ENCODE results near the gene GCNT2. TPM values are rescaled to one million over a fixed set of nuclear protein-coding genes. Genes with fewer than 3 reads are reported as not detected.

GCNT2 gene
- total and polyA plus RNA-seq, 10 donors = 1.8 to 27.2 (median 11.3) TPM

DNA sequence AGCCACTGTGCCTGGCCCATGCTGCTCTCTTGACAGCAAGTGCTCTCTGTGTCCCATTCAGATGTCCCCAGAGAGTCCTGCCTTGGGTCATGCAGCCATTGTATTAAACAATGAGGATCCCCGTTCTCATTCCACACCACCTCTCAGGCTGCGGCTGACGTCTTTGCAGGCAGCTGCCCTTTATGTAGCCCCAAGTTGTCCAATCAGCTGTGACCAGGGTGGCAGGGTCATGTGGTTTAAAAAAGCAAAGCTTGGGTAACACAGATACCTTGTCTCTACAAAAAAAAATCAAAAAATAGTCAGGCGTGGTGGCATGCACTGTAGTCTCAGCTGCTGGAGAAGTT lies 13.2 kb downstream of the GCNT2 start:
- H3K27me3 ChIP-seq (replicated peaks in 1 of 7) = no peaks in the 10 kb centered on the region
- TF ChIP-seq POLR2A (IDR thresholded peaks at IDR 0.05) (no peak), POLR2AphosphoS5 (IDR thresholded peaks at IDR 0.05) (peak in 1 of 3 donors; percentile 35)
- peaks cover 27 to 80% (median 73%) of the 10 kb centered on the region in 6 donors for H3K4me1 ChIP-seq
- H3K36me3 ChIP-seq = no peaks in the 10 kb centered on the region
- no peaks in the 10 kb centered on the region for H3K9me3 ChIP-seq
- peak overlapping the region in 1 of 8 donors; percentile 49 for H3K4me3 ChIP-seq
- H3K27ac ChIP-seq = peak overlapping the region in 4 of 8 donors; percentile 71 to 88 (median 80)
- 47 to 70% (median 59%) methylated on average over 4 of the region's 4 CpGs for WGBS, 5 donors
- DNase-seq = no peak
- intact Hi-C loops (cut with DNase I; ENCODE audit: low total_unique reads) = no loop called here

GRCh38 chr6:10535193-10535592 lies 14.0 kb downstream of the GCNT2 start:
- peak overlapping the region in 6 of 8 donors; percentile 17 to 88 (median 74) for H3K27ac ChIP-seq
- no peaks in the 10 kb centered on the region for H3K9me3 ChIP-seq
- peak overlapping the region in 1 of 8 donors; percentile 49 for H3K4me3 ChIP-seq
- H3K4me1 ChIP-seq = peaks cover 23 to 78% (median 65%) of the 10 kb centered on the region in 6 donors
- WGBS, 5 donors = 24 to 59% (median 50%) methylated on average over 1 of the region's 1 CpG
- H3K27me3 ChIP-seq (replicated peaks in 1 of 7) = no peaks in the 10 kb centered on the region
- TF ChIP-seq, protein P1, sequence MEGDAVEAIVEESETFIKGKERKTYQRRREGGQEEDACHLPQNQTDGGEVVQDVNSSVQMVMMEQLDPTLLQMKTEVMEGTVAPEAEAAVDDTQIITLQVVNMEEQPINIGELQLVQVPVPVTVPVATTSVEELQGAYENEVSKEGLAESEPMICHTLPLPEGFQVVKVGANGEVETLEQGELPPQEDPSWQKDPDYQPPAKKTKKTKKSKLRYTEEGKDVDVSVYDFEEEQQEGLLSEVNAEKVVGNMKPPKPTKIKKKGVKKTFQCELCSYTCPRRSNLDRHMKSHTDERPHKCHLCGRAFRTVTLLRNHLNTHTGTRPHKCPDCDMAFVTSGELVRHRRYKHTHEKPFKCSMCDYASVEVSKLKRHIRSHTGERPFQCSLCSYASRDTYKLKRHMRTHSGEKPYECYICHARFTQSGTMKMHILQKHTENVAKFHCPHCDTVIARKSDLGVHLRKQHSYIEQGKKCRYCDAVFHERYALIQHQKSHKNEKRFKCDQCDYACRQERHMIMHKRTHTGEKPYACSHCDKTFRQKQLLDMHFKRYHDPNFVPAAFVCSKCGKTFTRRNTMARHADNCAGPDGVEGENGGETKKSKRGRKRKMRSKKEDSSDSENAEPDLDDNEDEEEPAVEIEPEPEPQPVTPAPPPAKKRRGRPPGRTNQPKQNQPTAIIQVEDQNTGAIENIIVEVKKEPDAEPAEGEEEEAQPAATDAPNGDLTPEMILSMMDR (IDR thresholded peaks at IDR 0.05 in 8 of 11, conservative IDR thresholded peaks at IDR 0.05 in 3 of 11) = no peak
- no peak for TF ChIP-seq POLR2AphosphoS5 (IDR thresholded peaks at IDR 0.05)
- TF ChIP-seq POLR2A (IDR thresholded peaks at IDR 0.05) = no peak
- no peaks in the 10 kb centered on the region for H3K36me3 ChIP-seq
- intact Hi-C loops (cut with DNase I; ENCODE audit: low total_unique reads) = no loop called here
- no peak for DNase-seq

- no peaks in the 10 kb centered on the region for H3K27me3 ChIP-seq (replicated peaks in 1 of 7)
- H3K9me3 ChIP-seq = no peaks in the 10 kb centered on the region
- intact Hi-C loops (cut with DNase I; ENCODE audit: low total_unique reads) = no loop called here
- no peaks in the 10 kb centered on the region for H3K36me3 ChIP-seq
- no peak overlapping the region for H3K4me3 ChIP-seq
- WGBS, 5 donors = 92 to 97% (median 96%) methylated on average over 5 of the region's 5 CpGs
- no peak overlapping the region for H3K27ac ChIP-seq
- TF ChIP-seq POLR2AphosphoS5 (IDR thresholded peaks at IDR 0.05) (no peak), POLR2A (IDR thresholded peaks at IDR 0.05) (no peak)
- TF ChIP-seq, protein P1 (IDR thresholded peaks at IDR 0.05 in 8 of 11, conservative IDR thresholded peaks at IDR 0.05 in 3 of 11) = no peak
- peaks cover 5 to 65% (median 40%) of the 10 kb centered on the region in 6 donors for H3K4me1 ChIP-seq
- DNase-seq = no peak
Measured at GRCh38 chr6:10537726-10538125, 16.6 kb downstream of the GCNT2 start.

DNA sequence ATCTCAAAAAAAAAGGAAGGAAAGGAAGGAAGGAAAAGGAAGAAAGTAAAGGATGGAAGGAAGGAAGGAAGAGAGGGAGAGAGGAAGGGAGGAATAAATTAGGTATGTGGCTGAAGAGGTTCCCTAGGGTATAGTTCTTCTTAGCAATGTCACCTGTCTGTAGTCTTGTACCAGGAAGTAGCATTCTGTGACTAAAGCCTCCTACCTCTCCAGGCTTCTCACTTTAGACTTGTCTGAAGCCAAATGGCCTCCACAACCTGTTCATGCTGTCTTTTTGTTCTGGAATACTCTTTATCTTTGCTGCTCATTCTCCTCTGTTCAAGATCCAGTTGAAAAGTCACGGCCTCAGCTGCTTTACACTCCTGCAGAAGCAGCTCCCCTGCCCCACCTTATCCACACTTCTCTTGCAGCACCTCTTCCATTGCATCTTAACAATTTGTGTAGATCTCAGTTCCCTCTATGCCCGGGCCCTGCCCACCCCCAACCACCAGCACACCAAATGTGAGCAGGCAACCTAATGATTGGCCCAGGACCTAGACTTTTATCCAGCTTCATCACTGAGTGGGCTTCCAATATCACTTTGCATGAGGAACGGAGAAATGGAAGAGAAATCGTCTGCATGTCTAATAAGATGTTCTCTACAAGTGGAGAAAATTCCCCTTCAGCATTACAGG lies 19.1 kb downstream of the GCNT2 start:
- WGBS, 5 donors = 59 to 82% (median 70%) methylated on average over 4 of the region's 4 CpGs
- Histone ChIP-seq H3K4me1 (peaks cover 4 to 40% (median 15%) of the 10 kb centered on the region in 6 donors), H3K27me3 (replicated peaks in 1 of 7) (no peaks in the 10 kb centered on the region), H3K9me3 (no peaks in the 10 kb centered on the region), H3K27ac (peak overlapping the region in 1 of 8 donors; percentile 23), H3K36me3 (no peaks in the 10 kb centered on the region), H3K4me3 (no peak overlapping the region)
- no peak for DNase-seq
- TF ChIP-seq, protein P1 (IDR thresholded peaks at IDR 0.05 in 8 of 11, conservative IDR thresholded peaks at IDR 0.05 in 3 of 11) = no peak
- TF ChIP-seq POLR2AphosphoS5 (IDR thresholded peaks at IDR 0.05) (no peak), POLR2A (IDR thresholded peaks at IDR 0.05) (no peak)
- intact Hi-C loops (cut with DNase I; ENCODE audit: low total_unique reads) = no loop called here

All from spleen (tissue), 11 donors.